Measurements from ENCODE around the gene SMIM12.

DNA sequence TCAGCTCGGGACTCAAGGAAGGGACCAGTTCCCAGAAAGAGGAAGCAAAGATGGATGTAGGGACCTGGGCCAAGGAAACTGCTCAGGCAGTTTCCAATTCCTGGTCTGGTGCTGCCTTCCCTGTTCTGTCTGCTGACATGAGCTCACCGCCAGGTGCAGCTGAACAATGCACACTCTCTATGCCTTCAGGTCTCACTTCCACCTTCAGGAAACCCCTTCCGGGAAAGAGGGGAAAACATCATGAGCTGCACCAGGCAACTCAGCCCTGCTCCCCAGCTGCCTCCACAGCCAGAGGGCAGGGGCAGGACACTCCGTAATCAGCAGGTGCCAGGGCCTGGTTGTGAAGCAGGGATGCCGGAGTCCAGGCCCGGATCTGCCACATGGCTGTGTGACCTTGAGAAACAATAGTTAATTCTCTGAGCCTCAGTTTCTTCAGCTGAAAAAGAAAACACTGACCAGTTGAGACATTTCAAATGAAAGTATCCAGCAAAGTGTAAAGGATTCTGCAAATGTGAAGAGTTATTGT, 27.8 kb downstream of the SMIM12 start:
- TF ChIP-seq, protein P1, sequence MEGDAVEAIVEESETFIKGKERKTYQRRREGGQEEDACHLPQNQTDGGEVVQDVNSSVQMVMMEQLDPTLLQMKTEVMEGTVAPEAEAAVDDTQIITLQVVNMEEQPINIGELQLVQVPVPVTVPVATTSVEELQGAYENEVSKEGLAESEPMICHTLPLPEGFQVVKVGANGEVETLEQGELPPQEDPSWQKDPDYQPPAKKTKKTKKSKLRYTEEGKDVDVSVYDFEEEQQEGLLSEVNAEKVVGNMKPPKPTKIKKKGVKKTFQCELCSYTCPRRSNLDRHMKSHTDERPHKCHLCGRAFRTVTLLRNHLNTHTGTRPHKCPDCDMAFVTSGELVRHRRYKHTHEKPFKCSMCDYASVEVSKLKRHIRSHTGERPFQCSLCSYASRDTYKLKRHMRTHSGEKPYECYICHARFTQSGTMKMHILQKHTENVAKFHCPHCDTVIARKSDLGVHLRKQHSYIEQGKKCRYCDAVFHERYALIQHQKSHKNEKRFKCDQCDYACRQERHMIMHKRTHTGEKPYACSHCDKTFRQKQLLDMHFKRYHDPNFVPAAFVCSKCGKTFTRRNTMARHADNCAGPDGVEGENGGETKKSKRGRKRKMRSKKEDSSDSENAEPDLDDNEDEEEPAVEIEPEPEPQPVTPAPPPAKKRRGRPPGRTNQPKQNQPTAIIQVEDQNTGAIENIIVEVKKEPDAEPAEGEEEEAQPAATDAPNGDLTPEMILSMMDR (IDR thresholded peaks at IDR 0.05): no peak
- TF ChIP-seq POLR2A (IDR thresholded peaks at IDR 0.05): no peak
